NCI-H82 (cell line): Measurements from ENCODE around the gene INSC.

Source experiments
- DNase-seq: peaks from one replicate; lab custom pipeline; 2025; lab: John Stamatoyannopoulos, UW

Gene INSC

GRCh38 chr11:15148169-15148568, 33.4 kb downstream of the INSC start:
- DNase-seq, result no peak

DNA sequence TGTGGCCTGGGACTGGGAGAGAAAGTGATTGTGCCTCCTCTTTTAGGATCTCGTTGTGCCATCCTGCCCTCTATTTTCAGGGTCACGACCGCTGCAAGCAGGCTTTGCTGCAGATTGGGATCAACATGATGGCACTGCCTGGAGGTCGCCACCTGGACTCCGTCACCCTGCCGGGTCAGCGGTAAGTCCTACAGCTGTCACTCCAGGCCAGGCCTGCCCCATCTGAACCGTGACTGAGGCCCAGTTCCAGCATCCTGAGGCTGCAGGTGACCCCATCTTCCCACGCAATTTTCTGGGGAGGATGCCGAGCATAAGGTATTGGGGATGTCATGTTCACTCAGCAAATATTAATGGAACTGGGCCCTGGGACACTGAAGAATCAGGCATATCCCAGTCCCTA, 34.3 kb downstream of the INSC start:
- no peak for DNase-seq

GRCh38 chr11:15150507-15150906, 35.8 kb downstream of the INSC start:
- no peak for DNase-seq

- DNase-seq, result no peak
Measured at GRCh38 chr11:15153231-15153630, 38.5 kb downstream of the INSC start.

GRCh38 chr11:15157181-15157580, 42.5 kb downstream of the INSC start:
- no peak for DNase-seq

DNA sequence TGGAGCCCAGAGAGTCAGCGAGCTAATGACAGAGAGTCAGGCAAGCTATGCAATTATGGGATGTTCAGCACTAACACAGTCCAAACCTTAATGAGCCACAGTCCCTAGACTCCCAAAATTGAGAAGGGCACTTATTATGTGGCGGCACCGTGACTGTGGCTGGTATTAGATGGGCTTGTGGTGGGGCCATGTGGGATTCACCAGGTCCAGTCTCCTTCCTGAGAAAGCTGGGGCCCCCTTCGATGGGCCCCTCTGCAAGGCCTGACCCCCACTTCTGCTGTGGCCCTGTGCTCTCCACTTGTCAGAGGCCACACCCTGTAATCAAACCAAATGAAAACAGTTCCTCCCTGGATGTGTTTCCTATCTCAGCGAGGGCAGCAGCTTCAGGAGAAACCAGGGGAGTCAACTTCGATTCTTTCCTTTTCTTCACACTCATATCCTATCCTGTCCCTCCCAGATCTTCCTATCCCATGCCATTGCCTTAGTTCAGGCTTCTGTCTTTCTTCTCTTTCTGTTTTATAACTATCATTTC, 42.9 kb downstream of the INSC start:
- no peak for DNase-seq

GRCh38 chr11:15158351-15159015, 43.8 kb downstream of the INSC start:
- DNase-seq, result no peak

GRCh38 chr11:15159085-15159484, 44.4 kb downstream of the INSC start:
- DNase-seq, result peak; percentile 13

DNA sequence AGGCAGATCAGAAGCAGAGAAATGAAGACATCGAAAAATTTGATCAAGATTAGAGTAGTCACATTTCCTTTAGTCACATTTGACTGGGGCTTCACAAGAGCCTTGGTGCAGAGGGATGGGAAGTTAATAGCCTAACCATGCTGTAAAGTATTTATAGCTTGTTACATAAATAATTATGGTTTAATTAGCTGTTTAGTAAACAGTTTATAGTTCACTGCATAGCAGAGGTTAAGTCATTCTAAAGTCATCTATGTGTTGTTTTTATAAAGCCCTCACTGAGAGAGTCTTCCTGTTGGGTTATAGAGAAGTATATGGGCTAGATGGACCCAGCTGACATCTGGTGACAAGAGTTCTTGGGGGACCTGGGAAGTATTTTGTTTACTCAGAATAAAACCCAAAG, 47.1 kb downstream of the INSC start:
- no peak for DNase-seq

- no peak for DNase-seq
Measured at GRCh38 chr11:15163136-15163535, 48.4 kb downstream of the INSC start.

- no peak for DNase-seq
Measured at GRCh38 chr11:15166204-15166603, 51.5 kb downstream of the INSC start.

GRCh38 chr11:15169815-15170551, 55.3 kb downstream of the INSC start:
- no peak for DNase-seq

- no peak for DNase-seq
Measured at GRCh38 chr11:15170698-15171097, 56.0 kb downstream of the INSC start.

- no peak for DNase-seq
Measured at GRCh38 chr11:15171956-15172355, 57.2 kb downstream of the INSC start.

DNA sequence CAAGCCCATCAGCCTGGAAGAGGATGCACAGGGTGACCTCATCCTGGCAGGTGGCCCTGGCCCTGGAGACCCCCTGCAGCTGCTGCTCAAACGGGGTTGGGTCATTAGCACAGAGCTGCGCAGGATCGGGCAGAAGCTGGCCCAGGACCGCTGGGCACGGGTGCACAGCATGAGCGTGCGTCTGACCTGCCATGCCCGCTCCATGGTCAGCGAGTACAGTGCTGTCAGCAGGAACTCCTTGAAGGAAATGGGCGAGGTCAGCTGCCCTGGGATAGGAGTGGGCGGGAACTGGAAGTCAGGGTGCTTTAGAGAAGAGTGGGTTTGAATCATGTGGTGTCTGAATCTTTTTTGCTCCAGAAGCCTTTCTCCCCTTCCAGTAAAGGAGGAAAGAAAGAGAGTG, 61.1 kb downstream of the INSC start:
- DNase-seq, result no peak

DNA sequence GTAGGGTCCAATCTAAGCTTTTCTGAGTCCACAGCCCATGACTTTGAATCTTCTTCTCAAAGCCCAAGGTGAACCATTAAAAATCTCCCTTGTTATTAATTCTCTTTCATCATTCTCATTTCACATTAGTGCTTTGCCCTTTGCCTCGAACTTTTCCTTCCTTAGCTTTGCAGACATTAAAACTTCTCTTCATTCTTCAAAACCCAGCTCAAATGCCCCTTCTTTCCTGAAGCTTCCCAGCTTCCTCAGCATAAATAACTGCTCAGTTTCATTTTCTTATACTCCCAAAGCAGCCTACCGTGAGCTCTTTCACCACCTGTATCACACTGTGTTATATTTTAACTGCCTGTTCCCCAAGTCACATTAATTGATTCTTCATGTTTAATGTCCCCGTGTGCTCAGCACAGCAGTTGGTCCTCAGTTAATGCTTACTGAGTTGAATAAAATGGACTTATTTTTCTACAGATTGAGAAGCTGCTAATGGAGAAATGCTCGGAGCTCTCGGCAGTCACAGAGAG, 62.0 kb downstream of the INSC start:
- DNase-seq, result no peak

GRCh38 chr11:15177491-15177890, 62.8 kb downstream of the INSC start:
- no peak for DNase-seq

- DNase-seq, result no peak
Measured at GRCh38 chr11:15178214-15178613, 63.5 kb downstream of the INSC start.

GRCh38 chr11:15179167-15179566, 64.4 kb downstream of the INSC start:
- no peak for DNase-seq

GRCh38 chr11:15180212-15180792, 65.6 kb downstream of the INSC start:
- DNase-seq, result no peak

DNA sequence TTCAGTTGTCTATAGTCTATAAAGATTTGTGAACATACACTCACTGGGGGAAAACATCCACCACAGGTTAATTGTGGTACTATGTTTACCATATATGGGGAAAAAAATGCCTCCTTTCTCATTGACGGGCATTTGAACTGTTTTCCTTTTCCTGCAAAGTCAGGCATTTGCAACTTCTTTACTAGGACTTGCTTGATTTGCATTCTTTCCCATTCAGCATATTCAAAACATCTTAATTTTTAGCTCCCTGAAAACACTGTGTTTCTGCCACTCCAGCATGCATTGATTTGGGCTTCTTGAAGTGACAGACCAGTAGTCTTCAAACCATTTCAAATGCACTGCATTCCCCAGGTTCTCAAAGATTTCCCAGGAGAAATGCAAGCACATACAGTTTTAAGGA, 67.6 kb downstream of the INSC start:
- DNase-seq, result no peak

DNA sequence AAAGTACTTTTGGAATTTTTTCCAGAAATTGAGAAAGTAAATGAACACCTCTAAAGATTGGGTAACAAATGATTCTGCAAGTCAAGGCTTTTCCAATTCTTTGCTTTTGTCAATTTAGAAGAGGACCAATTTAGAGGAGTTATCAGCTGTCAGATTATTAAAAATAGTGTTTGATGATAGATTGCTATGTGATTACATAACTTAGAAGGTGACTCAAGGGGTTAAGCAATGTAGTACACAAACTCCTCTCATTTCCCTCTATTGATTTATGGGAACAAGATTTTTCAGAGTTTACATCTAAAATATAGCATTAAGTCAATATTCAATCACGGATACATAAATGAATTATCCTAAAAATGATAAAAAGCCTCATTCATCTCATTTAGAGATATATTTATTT, 70.3 kb downstream of the INSC start:
- DNase-seq, result no peak

GRCh38 chr11:15186146-15186545, 71.4 kb downstream of the INSC start:
- DNase-seq, result no peak
